ENCODE results near the gene TMCO2.

The TMCO2 gene

DNA sequence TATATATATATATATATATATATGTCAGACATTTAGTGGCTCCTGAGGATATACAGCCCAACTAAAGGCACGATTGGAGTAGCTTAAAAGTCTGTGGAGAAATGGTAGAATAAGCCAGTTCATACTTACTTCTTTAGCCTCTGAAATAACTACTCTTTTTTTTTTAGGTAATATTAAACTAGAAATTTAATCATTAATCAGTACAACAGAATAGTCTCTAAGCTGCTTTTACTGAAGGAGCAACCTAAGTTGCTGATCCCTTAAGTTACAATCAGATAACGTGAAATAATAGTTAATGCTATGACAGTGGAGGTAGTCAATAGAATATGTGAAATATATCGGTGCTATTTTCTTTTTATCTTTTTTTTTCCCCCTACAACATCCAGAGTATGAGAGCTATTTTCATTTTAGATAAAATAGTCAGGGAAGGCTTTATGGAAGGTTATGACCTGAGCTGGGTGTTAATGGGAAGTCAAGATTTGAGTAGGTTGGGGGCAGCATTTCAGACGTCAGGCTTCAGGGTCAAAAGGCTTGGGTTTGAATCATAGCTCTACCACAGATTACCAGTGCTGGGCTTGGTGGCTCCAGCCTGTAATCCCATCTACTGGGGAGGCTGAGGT lies 25.9 kb downstream of the TMCO2 start:
- TF ChIP-seq, protein P1, sequence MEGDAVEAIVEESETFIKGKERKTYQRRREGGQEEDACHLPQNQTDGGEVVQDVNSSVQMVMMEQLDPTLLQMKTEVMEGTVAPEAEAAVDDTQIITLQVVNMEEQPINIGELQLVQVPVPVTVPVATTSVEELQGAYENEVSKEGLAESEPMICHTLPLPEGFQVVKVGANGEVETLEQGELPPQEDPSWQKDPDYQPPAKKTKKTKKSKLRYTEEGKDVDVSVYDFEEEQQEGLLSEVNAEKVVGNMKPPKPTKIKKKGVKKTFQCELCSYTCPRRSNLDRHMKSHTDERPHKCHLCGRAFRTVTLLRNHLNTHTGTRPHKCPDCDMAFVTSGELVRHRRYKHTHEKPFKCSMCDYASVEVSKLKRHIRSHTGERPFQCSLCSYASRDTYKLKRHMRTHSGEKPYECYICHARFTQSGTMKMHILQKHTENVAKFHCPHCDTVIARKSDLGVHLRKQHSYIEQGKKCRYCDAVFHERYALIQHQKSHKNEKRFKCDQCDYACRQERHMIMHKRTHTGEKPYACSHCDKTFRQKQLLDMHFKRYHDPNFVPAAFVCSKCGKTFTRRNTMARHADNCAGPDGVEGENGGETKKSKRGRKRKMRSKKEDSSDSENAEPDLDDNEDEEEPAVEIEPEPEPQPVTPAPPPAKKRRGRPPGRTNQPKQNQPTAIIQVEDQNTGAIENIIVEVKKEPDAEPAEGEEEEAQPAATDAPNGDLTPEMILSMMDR (conservative IDR thresholded peaks at IDR 0.05; ENCODE audit: low read depth, low read length) = no peak
- Histone ChIP-seq H3K9ac (no peak overlapping the region), H3K79me2 (ENCODE audit: insufficient read depth, low read depth) (no peaks in the 10 kb centered on the region), H4K20me1 (ENCODE audit: insufficient read depth) (no peaks in the 10 kb centered on the region), H3K4me2 (no peak overlapping the region), H2AFZ (ENCODE audit: low read depth) (no peak overlapping the region), H3K4me1 (ENCODE audit: low read depth, poor library complexity, severe bottlenecking) (no peaks in the 10 kb centered on the region), H3K4me3 (IDR thresholded peaks at IDR 0.05; ENCODE audit: insufficient read depth, low read depth, low read length) (no peak overlapping the region), H3K36me3 (ENCODE audit: insufficient read depth) (0 out of 2 replicates have a peak, but pooled peaks cover 11% of the 10 kb centered on the region), H3K27me3 (ENCODE audit: insufficient read depth, low read depth) (no peaks in the 10 kb centered on the region), H3K27ac (no peak overlapping the region)

DNA sequence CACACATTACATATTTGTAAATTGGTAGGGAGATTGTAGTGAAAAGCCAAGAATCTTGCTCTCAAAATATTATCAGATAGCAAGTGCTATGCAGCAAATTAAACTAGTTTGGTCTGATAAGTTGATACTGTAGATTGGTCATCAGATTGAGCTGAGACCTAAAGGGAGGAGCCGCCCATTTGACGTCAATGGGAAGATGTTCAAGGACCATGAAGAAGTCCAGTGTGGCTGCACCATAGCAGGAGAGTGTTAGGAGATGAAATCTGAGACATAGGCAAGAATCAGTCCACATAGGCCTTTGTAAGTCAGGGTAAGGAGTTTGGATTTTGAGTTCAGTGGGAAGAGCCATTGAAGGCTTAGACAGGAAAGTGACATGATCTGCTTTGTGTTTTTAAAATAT lies 26.6 kb downstream of the TMCO2 start:
- Histone ChIP-seq H3K79me2 (ENCODE audit: insufficient read depth, low read depth) (no peaks in the 10 kb centered on the region), H2AFZ (ENCODE audit: low read depth) (no peak overlapping the region), H3K4me1 (ENCODE audit: low read depth, poor library complexity, severe bottlenecking) (no peaks in the 10 kb centered on the region), H3K9ac (no peak overlapping the region), H3K27ac (no peak overlapping the region), H4K20me1 (ENCODE audit: insufficient read depth) (no peaks in the 10 kb centered on the region), H3K4me2 (no peak overlapping the region), H3K36me3 (ENCODE audit: insufficient read depth) (0 out of 2 replicates have a peak, but pooled peaks cover 11% of the 10 kb centered on the region), H3K4me3 (IDR thresholded peaks at IDR 0.05; ENCODE audit: insufficient read depth, low read depth, low read length) (no peak overlapping the region), H3K27me3 (ENCODE audit: insufficient read depth, low read depth) (no peaks in the 10 kb centered on the region)
- TF ChIP-seq, protein P1 (conservative IDR thresholded peaks at IDR 0.05; ENCODE audit: low read depth, low read length) = no peak

DNA sequence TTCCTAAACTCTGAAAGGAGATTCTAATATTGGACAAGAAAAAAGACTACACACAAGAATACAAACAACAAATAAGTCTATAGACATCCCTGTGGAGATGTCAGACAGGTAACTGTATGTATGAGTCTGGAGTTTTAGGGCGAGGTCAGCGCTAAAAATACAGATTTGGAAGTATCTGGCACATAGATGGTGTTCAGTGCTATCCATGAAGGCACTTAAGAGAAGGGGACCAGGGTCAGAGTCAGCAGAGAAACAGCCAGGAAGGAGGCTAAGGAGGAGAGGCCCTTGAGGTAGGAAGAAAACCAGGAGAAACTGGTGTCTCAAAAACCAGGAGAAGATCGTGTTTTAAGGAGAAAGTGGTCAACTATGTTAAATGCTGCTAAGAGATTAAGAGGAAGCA lies 28.4 kb downstream of the TMCO2 start:
- no peaks in the 10 kb centered on the region for H3K27me3 ChIP-seq (ENCODE audit: insufficient read depth, low read depth)
- TF ChIP-seq, protein P1 (conservative IDR thresholded peaks at IDR 0.05; ENCODE audit: low read depth, low read length) = no peak
- no peak overlapping the region for H3K9ac ChIP-seq
- H3K4me2 ChIP-seq = no peak overlapping the region
- H3K27ac ChIP-seq = no peak overlapping the region
- H3K4me1 ChIP-seq (ENCODE audit: low read depth, poor library complexity, severe bottlenecking) = no peaks in the 10 kb centered on the region
- H3K36me3 ChIP-seq (ENCODE audit: insufficient read depth) = peaks cover 8% of the 10 kb centered on the region; the same call in 1 of the 2 replicates
- H2AFZ ChIP-seq (ENCODE audit: low read depth) = no peak overlapping the region
- H3K79me2 ChIP-seq (ENCODE audit: insufficient read depth, low read depth) = no peaks in the 10 kb centered on the region
- H4K20me1 ChIP-seq (ENCODE audit: insufficient read depth) = no peaks in the 10 kb centered on the region
- H3K4me3 ChIP-seq (IDR thresholded peaks at IDR 0.05; ENCODE audit: insufficient read depth, low read depth, low read length) = no peak overlapping the region

- H3K4me3 ChIP-seq (IDR thresholded peaks at IDR 0.05; ENCODE audit: insufficient read depth, low read depth, low read length) = no peak overlapping the region
- H3K9ac ChIP-seq = no peak overlapping the region
- H3K79me2 ChIP-seq (ENCODE audit: insufficient read depth, low read depth) = no peaks in the 10 kb centered on the region
- H3K36me3 ChIP-seq (ENCODE audit: insufficient read depth) = peaks cover 4% of the 10 kb centered on the region; the same call in 1 of the 2 replicates
- H3K4me2 ChIP-seq = no peak overlapping the region
- TF ChIP-seq, protein P1 (conservative IDR thresholded peaks at IDR 0.05; ENCODE audit: low read depth, low read length) = no peak
- H3K4me1 ChIP-seq (ENCODE audit: low read depth, poor library complexity, severe bottlenecking) = no peaks in the 10 kb centered on the region
- no peaks in the 10 kb centered on the region for H4K20me1 ChIP-seq (ENCODE audit: insufficient read depth)
- H3K27ac ChIP-seq = no peak overlapping the region
- no peak overlapping the region for H2AFZ ChIP-seq (ENCODE audit: low read depth)
- no peaks in the 10 kb centered on the region for H3K27me3 ChIP-seq (ENCODE audit: insufficient read depth, low read depth)
Observed at GRCh38 chr1:40281853-40282252, 34.1 kb downstream of the TMCO2 start.

Measured in KMS-11 (cell line).